OCI-LY7 (cell line): ENCODE results near the gene OPRL1. TPM values are rescaled to one million over a fixed set of nuclear protein-coding genes. Genes with fewer than 3 reads are reported as not detected.

Experiments used
- BruUV-seq: library from RNA; stranded (reverse); fragments of 400-500 nt; replicated peaks from 2 replicates; lab custom pipeline; 2021; lab: Mats Ljungman, UMichigan
- CTCF ChIA-PET: fragments of 300-600 bp; sonication (Branson Sonifier 250); formaldehyde crosslinking; loops from one replicate; lab custom pipeline; 2022; ENCODE audit warnings: antibody characterized with exemption; ENCODE audit not compliant: unreplicated experiment; lab: Charles Lee
- POLR2A ChIA-PET: fragments of 300-600 bp; sonication (Branson Sonifier 250); formaldehyde crosslinking; loops from one replicate; lab custom pipeline; 2022; ENCODE audit warnings: antibody characterized with exemption; lab: Charles Lee
- DNase-seq: peaks from one replicate; pipeline ENCODE4 v3.0.0-alpha.2; 2015; ENCODE audit warnings: low spot score
- H2AFZ ChIP-seq: fragments of 200-600 bp; sonication (generic), shearing (Covaris generic); 2 replicates; pipeline ENCODE4 v1.6.1; 2014; ENCODE audit warnings: mild to moderate bottlenecking, antibody characterized with exemption, low read length, moderate library complexity
- H3K27ac ChIP-seq: fragments of 200-600 bp; sonication (generic); 2 replicates; pipeline ENCODE4 v1.5.1; 2014; ENCODE audit warnings: mixed run types, low read depth, mild to moderate bottlenecking, moderate library complexity, low read length, inconsistent platforms; ENCODE audit not compliant: poor library complexity, severe bottlenecking
- H3K36me3 ChIP-seq: fragments of 200-600 bp; sonication (generic); 2 replicates; pipeline ENCODE4 v1.6.1; 2014; ENCODE audit warnings: mild to moderate bottlenecking, antibody characterized with exemption, low read length, moderate library complexity, mixed read lengths; ENCODE audit not compliant: insufficient read depth
- H3K4me1 ChIP-seq: fragments of 200-600 bp; sonication (generic); 2 replicates; pipeline ENCODE4 v1.5.1; 2014; ENCODE audit warnings: mild to moderate bottlenecking, low read length; ENCODE audit not compliant: insufficient read depth, poor library complexity, severe bottlenecking
- H3K4me2 ChIP-seq: fragments of 200-600 bp; sonication (generic); 2 replicates; pipeline ENCODE4 v1.6.1; 2014; ENCODE audit warnings: mild to moderate bottlenecking, low read length
- H3K4me3 ChIP-seq: fragments of 200-600 bp; sonication (generic); 2 replicates; pipeline ENCODE4 v1.5.1; 2014; ENCODE audit warnings: mild to moderate bottlenecking, low read depth, low read length; ENCODE audit not compliant: poor library complexity, severe bottlenecking
- H3K79me2 ChIP-seq: fragments of 200-600 bp; sonication (generic); 2 replicates; pipeline ENCODE4 v1.6.1; 2016; ENCODE audit warnings: low read depth, mild to moderate bottlenecking, low read length, moderate library complexity, mixed read lengths; ENCODE audit not compliant: insufficient read depth
- H3K9me2 ChIP-seq: fragments of 200-600 bp; sonication (generic); 2 replicates; pipeline ENCODE4 v1.6.1; 2016; ENCODE audit warnings: mild to moderate bottlenecking, low read length, mixed read lengths; ENCODE audit not compliant: insufficient read depth
- H3K9me3 ChIP-seq: fragments of 200-600 bp; sonication (generic); 2 replicates; pipeline ENCODE4 v1.6.1; 2014; ENCODE audit warnings: mild to moderate bottlenecking, mixed run types, low read length, mixed read lengths
- H4K20me1 ChIP-seq: fragments of 200-600 bp; sonication (generic); 2 replicates; pipeline ENCODE4 v1.6.1; 2014; ENCODE audit warnings: mild to moderate bottlenecking, antibody characterized with exemption, low read length, moderate library complexity, mixed read lengths; ENCODE audit not compliant: insufficient read depth
- EZH2phosphoT487 ChIP-seq: fragments of 200-600 bp; sonication (generic); IDR thresholded peaks from 2 replicates; pipeline ENCODE4 v1.6.1; 2018; ENCODE audit warnings: low read depth, borderline replicate concordance, mild to moderate bottlenecking, mixed run types, antibody characterized with exemption, low read length, moderate library complexity, mixed read lengths
- intact Hi-C: fragments of 100-400 bp; cut with micrococcal nuclease; formaldehyde crosslinking; loops from one replicate; pipeline ENCODE4 v1.10.0; 2022; ENCODE audit not compliant: unreplicated experiment
- total RNA-seq, 2 experiments: library from RNA; depleted of rRNA in 1 of 2; stranded (reverse); fragments of >200 nt in 1 of 2; shearing (Covaris generic) in 1 of 2; gene quantifications; 2 replicates each; pipeline ENCODE4 v1.2.3, GENCODE V29; 2014 to 2022
- TF ChIP-seq, protein P1 (sequence below): fragments of 200-600 bp; sonication (generic); conservative IDR thresholded peaks from 2 replicates; pipeline ENCODE4 v1.5.1; 2014; ENCODE audit warnings: mild to moderate bottlenecking, antibody characterized with exemption, low read length, moderate library complexity, mixed read lengths

The OPRL1 gene
- total RNA-seq, 2 experiments from 2014 or later: 6.4 to 7.6 TPM

DNA sequence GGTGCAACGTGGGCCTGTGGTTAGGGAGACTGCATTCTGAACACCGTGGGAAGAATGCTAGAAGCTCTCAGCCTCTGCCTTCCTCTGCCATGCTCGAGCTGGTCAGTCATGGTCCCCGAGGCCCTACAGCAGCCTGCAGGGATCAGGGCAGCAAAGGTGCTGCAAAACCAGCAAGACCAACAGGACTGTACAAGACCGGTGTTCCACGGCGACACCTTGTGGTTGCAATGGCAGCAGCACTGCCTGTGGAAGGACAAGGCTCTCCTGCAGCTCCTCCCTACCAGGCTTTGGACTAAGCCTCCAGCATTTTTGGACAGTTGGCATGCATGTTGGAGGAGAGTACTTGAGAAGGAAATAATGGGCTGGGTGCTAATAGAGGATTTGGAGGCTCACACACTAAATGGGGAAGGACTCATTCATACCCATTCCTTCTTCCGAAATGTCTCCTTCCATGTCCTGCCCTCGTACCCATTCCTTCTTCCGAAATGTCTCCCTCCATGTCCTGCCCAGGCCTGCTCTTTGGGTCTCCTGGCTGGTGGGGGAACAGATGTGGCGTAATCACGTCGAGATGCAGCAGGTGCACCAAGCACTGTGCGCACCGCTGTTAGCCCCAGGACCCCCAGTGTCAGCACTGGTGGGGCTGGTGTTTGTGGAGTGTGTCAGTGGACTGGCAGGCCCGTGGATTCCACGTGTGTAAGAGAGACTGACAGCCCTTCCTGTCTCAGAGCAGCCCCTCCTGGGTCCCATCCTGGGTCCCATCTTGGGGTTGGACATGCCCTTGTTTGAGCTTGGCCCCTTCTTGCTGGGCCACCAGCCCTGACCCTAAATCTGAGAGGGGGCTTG lies 65.8 kb downstream of the OPRL1 start:
- Histone ChIP-seq H3K27ac (no peak overlapping the region), H4K20me1 (no peaks in the 10 kb centered on the region), H2AFZ (no peak overlapping the region), H3K9me3 (peaks cover 23% of the 10 kb centered on the region; the same call in 1 of the 2 replicates), H3K4me1 (no peaks in the 10 kb centered on the region), H3K9me2 (no peaks in the 10 kb centered on the region), H3K79me2 (no peaks in the 10 kb centered on the region), H3K4me2 (no peak overlapping the region), H3K4me3 (no peak overlapping the region), H3K36me3 (no peaks in the 10 kb centered on the region)
- no peak for DNase-seq
- ChIA-PET CTCF (no interaction called here), POLR2A (interaction anchor here (0.6 kb wide), 1 partner anchor 1805 kb away, joined by 5 read pairs; no protein-coding TSS in a partner anchor)
- intact Hi-C loops: no loop called here
- no TSS peak for BruUV-seq
- no peak for TF ChIP-seq EZH2phosphoT487
- TF ChIP-seq, protein P1, sequence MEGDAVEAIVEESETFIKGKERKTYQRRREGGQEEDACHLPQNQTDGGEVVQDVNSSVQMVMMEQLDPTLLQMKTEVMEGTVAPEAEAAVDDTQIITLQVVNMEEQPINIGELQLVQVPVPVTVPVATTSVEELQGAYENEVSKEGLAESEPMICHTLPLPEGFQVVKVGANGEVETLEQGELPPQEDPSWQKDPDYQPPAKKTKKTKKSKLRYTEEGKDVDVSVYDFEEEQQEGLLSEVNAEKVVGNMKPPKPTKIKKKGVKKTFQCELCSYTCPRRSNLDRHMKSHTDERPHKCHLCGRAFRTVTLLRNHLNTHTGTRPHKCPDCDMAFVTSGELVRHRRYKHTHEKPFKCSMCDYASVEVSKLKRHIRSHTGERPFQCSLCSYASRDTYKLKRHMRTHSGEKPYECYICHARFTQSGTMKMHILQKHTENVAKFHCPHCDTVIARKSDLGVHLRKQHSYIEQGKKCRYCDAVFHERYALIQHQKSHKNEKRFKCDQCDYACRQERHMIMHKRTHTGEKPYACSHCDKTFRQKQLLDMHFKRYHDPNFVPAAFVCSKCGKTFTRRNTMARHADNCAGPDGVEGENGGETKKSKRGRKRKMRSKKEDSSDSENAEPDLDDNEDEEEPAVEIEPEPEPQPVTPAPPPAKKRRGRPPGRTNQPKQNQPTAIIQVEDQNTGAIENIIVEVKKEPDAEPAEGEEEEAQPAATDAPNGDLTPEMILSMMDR: peak; percentile 61

DNA sequence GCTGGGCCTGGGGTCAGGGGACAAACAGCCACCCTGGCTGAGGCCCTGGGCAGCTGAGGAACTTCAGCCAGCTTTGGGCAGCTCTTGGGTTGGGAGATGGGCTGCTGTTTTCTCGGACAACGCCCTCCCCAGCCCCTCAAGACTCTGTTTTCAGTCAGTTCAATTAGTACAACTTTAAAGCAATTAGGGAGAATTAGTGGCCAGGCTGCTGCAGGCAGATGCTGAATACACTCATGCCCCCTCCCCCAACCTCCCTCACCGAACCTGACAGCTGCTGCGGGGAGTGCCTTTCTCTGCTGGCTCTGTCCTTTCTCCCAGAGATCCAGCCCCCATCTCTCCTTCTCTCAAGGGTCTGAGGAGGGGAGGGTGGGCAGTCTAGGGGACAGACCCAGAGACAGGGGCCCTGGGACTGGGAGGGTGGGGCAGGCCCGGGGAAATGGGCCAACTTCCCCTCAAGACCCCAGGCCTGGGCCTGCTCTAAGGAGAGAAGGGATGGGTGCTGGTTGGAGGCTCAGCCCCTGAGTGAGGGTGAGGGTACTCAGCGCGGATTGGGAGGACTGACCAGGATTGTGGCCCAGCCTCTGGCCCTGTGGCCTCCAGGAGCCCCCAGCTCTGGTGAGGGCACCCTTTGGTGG lies 66.5 kb downstream of the OPRL1 start:
- no peak overlapping the region for H3K4me3 ChIP-seq
- intact Hi-C loops: no loop called here
- no peak overlapping the region for H2AFZ ChIP-seq
- H3K9me3 ChIP-seq: peaks cover 23% of the 10 kb centered on the region; the same call in 1 of the 2 replicates
- H3K9me2 ChIP-seq: no peaks in the 10 kb centered on the region
- no peak for DNase-seq
- no peak overlapping the region for H3K27ac ChIP-seq
- no peaks in the 10 kb centered on the region for H3K79me2 ChIP-seq
- no peak overlapping the region for H3K4me2 ChIP-seq
- no TSS peak for BruUV-seq
- no peaks in the 10 kb centered on the region for H3K4me1 ChIP-seq
- no peaks in the 10 kb centered on the region for H3K36me3 ChIP-seq
- H4K20me1 ChIP-seq: no peaks in the 10 kb centered on the region
- CTCF ChIA-PET: no interaction called here
- POLR2A ChIA-PET: interaction anchor here (0.5 kb wide), 1 partner anchor 115 kb away, joined by 3 read pairs; no protein-coding TSS in a partner anchor
- no peak for TF ChIP-seq EZH2phosphoT487
- TF ChIP-seq, protein P1: no peak
